ENCODE data around the gene NBEA. TPM values are rescaled to one million over a fixed set of nuclear protein-coding genes. Genes with fewer than 3 reads are reported as not detected.
"Not testable (repeated sequence)": the region's sequence is repeated elsewhere in the genome, so short reads cannot be mapped to it uniquely, and the experiment has no call there.

The NBEA gene
- total RNA-seq, 1 donor from 2014 or later, result 29.7 TPM

GRCh38 chr13:35672611-35673010 lies 730.5 kb downstream of the NBEA start:
- peak; percentile 58 for DNase-seq

- DNase-seq, result no peak
Observed at GRCh38 chr13:35675651-35676050, 733.6 kb downstream of the NBEA start.

- DNase-seq, result not testable (repeated sequence)
Observed at GRCh38 chr13:35677863-35678262, 735.8 kb downstream of the NBEA start.

GRCh38 chr13:35681685-35682084 lies 739.6 kb downstream of the NBEA start:
- DNase-seq, result no peak

- no peak for DNase-seq
Observed at GRCh38 chr13:35684432-35684831, 742.4 kb downstream of the NBEA start.

- no peak for DNase-seq
Observed at GRCh38 chr13:35687336-35687735, 745.3 kb downstream of the NBEA start.

- peak; percentile 66 for DNase-seq
Observed at GRCh38 chr13:35690581-35691207, 748.6 kb downstream of the NBEA start.

- DNase-seq, result no peak
Observed at GRCh38 chr13:35693134-35693784, 751.2 kb downstream of the NBEA start.

DNA sequence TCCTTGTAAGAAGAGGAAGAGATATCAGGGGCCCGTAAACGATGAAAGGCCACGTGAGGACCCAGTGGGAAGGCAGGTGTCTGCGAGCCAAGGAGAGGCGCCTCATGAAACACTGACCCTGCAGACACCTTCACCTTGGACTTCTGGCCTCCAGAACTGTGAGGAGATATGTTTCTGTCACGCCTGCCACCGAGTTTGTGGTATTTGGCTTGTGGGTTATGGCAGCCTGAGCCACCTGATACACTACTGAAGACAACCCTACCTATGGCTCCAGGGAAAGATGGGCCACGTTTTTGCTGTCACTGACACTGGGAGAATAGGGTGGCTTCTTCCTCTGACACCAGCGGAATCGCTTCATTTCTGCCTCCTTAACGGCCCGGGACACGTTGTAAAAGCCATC lies 752.0 kb downstream of the NBEA start:
- no peak for DNase-seq

GRCh38 chr13:35694549-35695447 lies 752.7 kb downstream of the NBEA start:
- peak; percentile 78 for DNase-seq

DNA sequence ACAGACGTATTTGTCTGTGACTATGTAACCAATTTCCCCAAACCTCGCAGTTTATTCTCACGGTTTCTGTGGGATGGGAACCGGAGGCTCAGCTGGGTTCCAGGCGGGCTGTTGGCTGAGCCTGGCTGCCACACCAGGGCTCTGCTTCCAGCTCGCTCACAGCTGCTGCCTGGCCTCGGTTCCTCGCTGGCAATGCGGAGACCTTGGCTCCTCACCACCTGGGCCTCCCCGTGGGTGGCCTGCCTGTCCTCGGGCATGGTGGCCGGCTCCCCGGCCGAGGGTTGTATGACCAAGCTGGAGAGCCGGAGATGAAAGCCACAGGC lies 753.3 kb downstream of the NBEA start:
- DNase-seq, result no peak

DNA sequence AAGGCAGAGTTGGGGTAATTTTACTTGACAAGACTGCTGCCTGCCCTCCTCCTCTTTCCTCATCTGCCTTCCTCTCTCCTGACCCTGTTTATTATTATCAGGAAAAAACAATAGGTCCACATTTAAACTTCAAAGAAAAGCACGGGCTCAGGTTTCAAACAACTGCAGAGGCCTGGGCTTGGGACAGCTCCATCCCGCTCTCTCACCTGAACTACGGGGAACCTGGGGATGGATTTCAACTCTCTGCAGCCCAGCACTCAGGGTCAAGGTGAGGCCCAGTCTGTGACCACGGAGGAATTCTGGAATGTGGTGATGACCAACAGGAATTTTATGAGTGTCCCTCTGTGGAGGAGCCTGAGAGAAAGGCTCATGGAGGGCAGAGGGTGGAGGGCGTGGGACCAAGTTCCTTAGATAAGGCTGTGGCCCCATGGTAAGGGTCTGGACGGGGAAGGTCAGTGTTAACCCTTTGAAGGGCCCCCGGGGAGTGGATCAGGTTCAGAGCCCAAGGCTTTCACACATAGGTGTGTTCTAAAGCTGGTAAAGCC lies 755.2 kb downstream of the NBEA start:
- DNase-seq, result no peak

DNA sequence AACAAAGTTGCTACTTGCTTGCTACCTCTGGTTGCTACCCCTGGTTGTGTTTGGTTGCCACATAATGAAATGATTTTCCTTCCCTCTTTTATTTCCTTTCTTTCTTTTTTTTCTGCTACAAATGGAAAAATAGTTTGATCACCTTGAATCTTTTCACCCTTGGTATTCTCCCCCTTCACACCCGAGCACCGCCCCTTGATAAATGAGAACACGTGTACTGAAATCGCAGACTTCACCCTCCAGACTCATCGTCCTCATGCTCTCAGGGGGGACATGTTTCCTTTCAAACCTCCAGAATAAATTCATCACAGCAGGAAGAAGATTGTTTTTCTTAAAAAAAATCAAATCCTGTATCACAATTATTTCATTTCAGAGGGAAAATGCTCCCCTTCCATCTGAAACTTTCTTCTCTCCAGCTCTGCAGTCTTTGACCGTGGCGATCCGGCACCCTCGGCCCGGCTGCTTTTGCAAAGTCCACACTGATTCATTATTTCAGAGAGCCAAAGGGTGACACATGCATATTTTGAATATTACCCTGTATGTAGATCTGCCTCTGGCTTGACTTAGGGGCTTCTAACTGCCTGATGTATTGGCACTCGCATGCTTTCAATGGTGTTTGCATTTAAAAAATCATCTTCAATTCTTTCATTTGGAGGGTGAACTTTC lies 757.0 kb downstream of the NBEA start:
- peak; percentile 55 for DNase-seq

DNA sequence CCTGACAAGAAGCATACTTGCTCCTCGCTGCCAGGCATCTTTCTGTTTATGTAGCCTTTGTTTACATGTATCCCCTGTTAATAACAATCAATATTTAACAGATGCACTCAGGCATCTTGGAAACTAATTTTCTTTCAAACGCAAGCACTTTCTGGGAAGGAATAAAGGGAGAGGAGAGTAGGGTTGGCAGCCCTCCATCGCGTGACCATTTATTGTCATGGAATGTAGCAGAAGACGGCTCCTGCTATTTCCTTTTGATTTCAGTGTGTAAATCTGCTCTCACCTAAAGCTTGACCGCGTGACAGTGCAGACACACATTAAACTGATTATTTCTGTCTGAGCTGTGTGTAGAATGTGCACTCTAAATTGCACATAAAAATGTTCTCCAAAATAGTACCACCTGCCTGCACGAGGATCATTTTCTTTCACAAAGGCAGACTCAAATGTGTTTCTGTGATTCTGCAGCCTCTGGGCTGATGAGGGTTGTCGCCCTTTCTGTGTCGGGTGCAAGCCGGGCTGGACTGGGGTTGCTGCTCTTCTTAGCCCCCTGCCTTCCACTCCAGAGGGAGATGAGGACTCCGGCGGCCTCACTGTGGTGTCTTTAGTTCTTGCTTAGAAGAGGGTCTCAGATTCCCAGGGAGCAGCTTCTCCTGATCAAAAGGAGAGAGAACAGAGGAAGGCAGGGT lies 757.9 kb downstream of the NBEA start:
- DNase-seq, result peak; percentile 76

DNA sequence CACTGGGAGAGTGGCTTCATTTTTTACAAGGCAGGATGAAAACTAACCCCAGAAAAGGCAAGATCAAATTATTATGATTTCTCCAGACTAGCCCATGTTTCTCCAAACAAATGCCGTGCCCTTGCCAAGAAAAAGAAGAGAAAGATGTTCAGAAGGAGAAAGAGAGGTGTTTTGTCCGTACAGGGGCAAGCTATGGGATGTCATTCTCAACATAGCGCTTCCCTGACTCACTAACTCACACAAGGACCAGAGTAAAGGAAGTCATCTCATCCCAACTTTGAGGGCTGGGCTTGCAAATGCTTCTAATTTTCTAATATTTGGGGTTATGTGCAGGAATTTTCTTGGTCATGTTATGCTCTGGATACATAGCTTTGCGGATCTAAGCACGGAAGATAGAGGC lies 758.6 kb downstream of the NBEA start:
- peak; percentile 8 for DNase-seq

- DNase-seq, result no peak
Observed at GRCh38 chr13:35702316-35702715, 760.2 kb downstream of the NBEA start.

DNA sequence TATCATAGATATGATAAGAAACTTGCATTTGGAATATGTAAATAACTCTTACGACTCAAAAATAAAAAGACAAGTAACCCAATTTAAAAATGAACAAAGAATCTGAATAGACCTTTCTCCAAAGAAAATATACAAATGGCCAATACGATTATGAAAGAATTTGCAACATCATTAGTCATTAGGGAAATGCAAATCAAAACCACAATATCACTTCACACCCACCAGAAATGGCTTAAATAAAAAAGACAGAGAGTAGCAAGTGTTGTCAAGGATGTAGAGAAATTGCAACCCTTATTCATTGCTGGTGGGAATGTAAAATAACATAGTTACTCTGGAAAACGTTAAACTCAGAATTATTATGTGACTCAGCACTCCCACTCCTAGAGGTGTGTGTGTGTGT lies 761.0 kb downstream of the NBEA start:
- no peak for DNase-seq

GRCh38 chr13:35704331-35704730 lies 762.3 kb downstream of the NBEA start:
- peak; percentile 69 for DNase-seq

- no peak for DNase-seq
Observed at GRCh38 chr13:35706281-35706680, 764.2 kb downstream of the NBEA start.

DNA sequence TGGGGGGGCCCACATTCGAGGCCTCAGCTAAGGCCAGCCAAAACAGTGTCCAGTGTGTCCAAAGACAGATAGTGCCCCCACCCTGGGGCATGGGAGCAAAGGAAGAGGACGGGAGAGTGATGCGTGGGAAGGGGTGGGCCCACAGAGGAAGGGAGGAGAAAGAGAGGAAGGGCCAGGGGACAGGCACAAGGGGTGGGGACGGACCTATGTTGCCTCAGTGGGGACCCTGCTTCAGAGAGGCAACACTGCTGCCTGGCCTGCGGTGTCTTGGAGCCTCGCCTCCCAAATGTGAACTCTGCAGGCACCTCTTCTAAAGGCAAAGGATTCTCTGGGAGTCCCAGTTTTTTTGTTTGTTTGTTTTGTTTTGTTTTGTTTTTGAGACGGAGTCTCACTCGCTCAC lies 764.7 kb downstream of the NBEA start:
- no peak for DNase-seq

DNA sequence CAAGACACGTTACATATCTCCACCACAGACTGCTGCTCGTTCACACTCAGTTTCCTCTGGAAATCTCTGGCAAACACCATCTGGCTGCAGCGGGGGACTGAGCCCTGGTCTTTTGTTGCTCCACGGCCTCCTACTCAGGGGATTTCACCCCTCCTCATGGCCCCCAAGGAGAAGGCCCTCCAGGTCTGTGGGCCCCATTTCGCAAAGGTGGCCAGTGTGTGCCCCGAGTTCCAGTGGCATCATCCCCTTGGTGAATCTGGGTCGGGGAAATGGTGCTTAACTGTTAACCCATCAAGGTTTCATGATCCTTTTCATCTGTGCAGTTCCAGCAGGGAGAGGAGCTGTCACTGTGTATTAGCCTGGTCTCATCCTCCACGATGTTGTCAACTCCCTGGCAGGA lies 769.8 kb downstream of the NBEA start:
- no peak for DNase-seq

All from skin of body (tissue), 2 donors.